GM23338 (cell line): Measurements from ENCODE around the gene MYO1F. TPM values are rescaled to one million over a fixed set of nuclear protein-coding genes. Genes with fewer than 3 reads are reported as not detected.
"Not testable (repeated sequence)": the region's sequence is repeated elsewhere in the genome, so short reads cannot be mapped to it uniquely, and the experiment has no call there.

Source experiments
- ATAC-seq: fragments of 200-7000 bp; cut with Tn5 transposase; 3 replicates; pipeline ENCODE4 v1.9.1; 2020
- DNase-seq: peaks from one replicate; pipeline ENCODE4 v3.0.0-alpha.2; 2015; ENCODE audit warnings: low spot score
- H2AFZ ChIP-seq: fragments of 200-600 bp; sonication (generic); 2 replicates; pipeline ENCODE4 v1.8.0; 2016; ENCODE audit warnings: antibody characterized with exemption, mild to moderate bottlenecking, moderate library complexity
- H3F3A ChIP-seq: fragments of 200-600 bp; sonication (generic); replicated peaks from 2 replicates; pipeline ENCODE4 v1.8.0; 2017; ENCODE audit warnings: antibody characterized with exemption, mixed run types, low read depth
- H3K27ac ChIP-seq: fragments of 200-600 bp; sonication (generic); 2 replicates; pipeline ENCODE4 v1.6.1; 2016; ENCODE audit warnings: low read depth
- H3K27me3 ChIP-seq: fragments of 200-600 bp; sonication (generic); 2 replicates; pipeline ENCODE4 v1.8.0; 2016; ENCODE audit warnings: mild to moderate bottlenecking, mixed run types, moderate library complexity; ENCODE audit not compliant: insufficient read depth
- H3K36me3 ChIP-seq: fragments of 200-600 bp; sonication (generic); 2 replicates; pipeline ENCODE4 v1.8.0; 2016; ENCODE audit warnings: mild to moderate bottlenecking; ENCODE audit not compliant: insufficient read depth
- H3K4me1 ChIP-seq: fragments of 200-600 bp; sonication (generic); 2 replicates; pipeline ENCODE4 v1.8.0; 2016; ENCODE audit warnings: mild to moderate bottlenecking, moderate library complexity; ENCODE audit not compliant: insufficient read depth
- H3K4me2 ChIP-seq: fragments of 200-600 bp; sonication (generic); 2 replicates; pipeline ENCODE4 v1.7.1; 2017; ENCODE audit warnings: mixed run types
- H3K4me3 ChIP-seq: fragments of 200-600 bp; sonication (generic); 2 replicates; pipeline ENCODE4 v1.6.1; 2016; ENCODE audit warnings: mixed run types
- H3K79me2 ChIP-seq: fragments of 200-600 bp; sonication (generic); replicated peaks from 2 replicates; pipeline ENCODE4 v1.8.0; 2017; ENCODE audit warnings: mild to moderate bottlenecking; ENCODE audit not compliant: insufficient read depth
- H3K9me2 ChIP-seq: fragments of 200-600 bp; sonication (generic); 2 replicates; pipeline ENCODE4 v1.8.0; 2017; ENCODE audit not compliant: insufficient read depth
- H4K20me1 ChIP-seq: fragments of 200-600 bp; sonication (generic); replicated peaks from 2 replicates; pipeline ENCODE4 v1.8.0; 2017; ENCODE audit warnings: mild to moderate bottlenecking; ENCODE audit not compliant: insufficient read depth
- H3K27ac Mint-ChIP-seq: 2 replicates; pipeline ENCODE4 v1.8.0; 2020; ENCODE audit warnings: inconsistent platforms, mild to moderate bottlenecking, moderate library complexity, mixed read lengths
- H3K27me3 Mint-ChIP-seq: 3 replicates; pipeline ENCODE4 v1.8.0; 2022; ENCODE audit warnings: low read depth, mild to moderate bottlenecking, moderate library complexity, mixed read lengths, inconsistent platforms; ENCODE audit not compliant: insufficient read depth, poor library complexity
- H3K36me3 Mint-ChIP-seq: 3 replicates; pipeline ENCODE4 v1.8.0; 2021; ENCODE audit warnings: low read depth, mild to moderate bottlenecking, inconsistent platforms, moderate library complexity, mixed read lengths
- H3K4me1 Mint-ChIP-seq: 3 replicates; pipeline ENCODE4 v1.8.0; 2020; ENCODE audit warnings: mild to moderate bottlenecking, inconsistent platforms, mixed read lengths
- H3K4me3 Mint-ChIP-seq: 3 replicates; pipeline ENCODE4 v1.8.0; 2021; ENCODE audit warnings: moderate library complexity, mild to moderate bottlenecking, inconsistent platforms, mixed read lengths
- H3K9me3 Mint-ChIP-seq: 3 replicates; pipeline ENCODE4 v1.8.0; 2020; ENCODE audit warnings: moderate library complexity, mild to moderate bottlenecking, inconsistent platforms, mixed read lengths
- ETS1 ChIP-seq: IDR thresholded peaks from 2 replicates; pipeline ENCODE4 v1.6.1; 2016; ENCODE audit warnings: antibody characterized with exemption
- EZH2 ChIP-seq: fragments of 200-600 bp; sonication (generic); IDR thresholded peaks from one replicate; pipeline ENCODE4 v1.8.0; 2017; ENCODE audit warnings: antibody characterized with exemption, mild to moderate bottlenecking, low read depth; ENCODE audit not compliant: unreplicated experiment
- EZH2phosphoT487 ChIP-seq: fragments of 200-600 bp; sonication (generic); IDR thresholded peaks from one replicate; pipeline ENCODE4 v1.8.1; 2018; ENCODE audit warnings: antibody characterized with exemption; ENCODE audit not compliant: unreplicated experiment
- REST ChIP-seq: IDR thresholded peaks from one replicate; pipeline ENCODE4 v1.6.1; 2018; ENCODE audit warnings: antibody characterized with exemption; ENCODE audit not compliant: unreplicated experiment
- ZNF462 ChIP-seq: fragments of 250-450 bp; sonication (Bioruptor Pico); IDR thresholded peaks from 2 replicates; pipeline ENCODE4 v1.5.0; 2020; ENCODE audit warnings: mild to moderate bottlenecking, moderate library complexity
- polyA plus RNA-seq: library from polyadenylated mRNA; unstranded; fragments of >200 nt; fragmentation: Nextera tagmentation; extraction: Ambion mirVana; gene quantifications from 2 replicates; pipeline ENCODE4 v1.2.1, GENCODE V29; 2016
- total RNA-seq: library from RNA; depleted of rRNA; stranded (reverse); fragments of >200 nt; shearing (Covaris generic); gene quantifications from 2 replicates; pipeline ENCODE4 v1.2.3, GENCODE V29; 2014

The MYO1F gene
- total and polyA plus RNA-seq, 2 experiments from 2014 or later: 3.9 to 5.7 TPM

- TF ChIP-seq ZNF462: no peak
- no peak for TF ChIP-seq EZH2
- no peak for TF ChIP-seq REST
- no peak for TF ChIP-seq ETS1
- TF ChIP-seq EZH2phosphoT487: no peak
These were observed 40.7 kb upstream of the MYO1F start (continued) for GRCh38 chr19:8617984-8618383.

DNA sequence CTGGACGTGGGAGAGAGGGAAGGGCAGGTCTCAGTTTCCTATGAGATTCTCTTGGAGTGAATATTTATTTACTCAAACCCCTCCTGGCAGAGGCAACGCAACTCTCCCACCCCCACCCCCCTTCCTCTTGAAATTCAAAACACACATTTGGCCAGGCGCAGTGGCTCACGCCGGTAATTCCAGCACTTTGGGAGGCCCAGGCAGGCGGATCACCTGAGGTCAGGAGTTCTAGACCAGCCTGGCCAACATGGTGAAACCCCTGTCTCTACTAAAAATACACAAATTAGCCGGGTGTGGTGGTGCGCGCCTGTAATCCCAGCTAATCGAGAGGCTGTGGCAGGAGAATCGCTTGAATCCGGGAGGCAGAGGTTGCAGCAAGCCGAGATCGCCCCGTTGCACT is 40.1 kb upstream of the MYO1F start:
- not testable (repeated sequence) for H3K4me3 Mint-ChIP-seq, H3K9me2 ChIP-seq, H3K79me2 ChIP-seq, H3K36me3 Mint-ChIP-seq, DNase-seq, H3K4me1 ChIP-seq, H4K20me1 ChIP-seq, H3K9me3 Mint-ChIP-seq, H3K27me3 ChIP-seq, ATAC-seq, H3K27ac ChIP-seq, H3K4me2 ChIP-seq, H3K27ac Mint-ChIP-seq, H3K4me1 Mint-ChIP-seq, H3K4me3 ChIP-seq, H3K36me3 ChIP-seq, H3F3A ChIP-seq
- H2AFZ ChIP-seq: 0 out of 2 replicates have a peak overlapping the region, but pooled peaks have one; percentile 78
- H3K27me3 Mint-ChIP-seq: peaks cover 20% of the 10 kb centered on the region
